PFSK-1 (cell line): ENCODE results near the gene DLX1.

Experiments used
- POLR2AphosphoS5 ChIP-seq: IDR thresholded peaks from 2 replicates; pipeline ENCODE4 v1.6.1; 2012; ENCODE audit warnings: low read depth, mild to moderate bottlenecking, control low read depth, low read length, moderate library complexity
- SIN3A ChIP-seq: IDR thresholded peaks from 2 replicates; pipeline ENCODE4 v1.6.1; 2012; ENCODE audit warnings: mild to moderate bottlenecking, low read length, moderate library complexity, borderline replicate concordance; ENCODE audit not compliant: insufficient read depth
- TAF1 ChIP-seq: IDR thresholded peaks from 2 replicates; pipeline ENCODE4 v1.6.1; 2012; ENCODE audit warnings: low read length, control low read depth, borderline replicate concordance; ENCODE audit not compliant: insufficient read depth
- TF ChIP-seq, protein P1 (sequence below), 2 experiments: IDR thresholded peaks; 2 replicates each; pipeline versions ENCODE4 v1.6.1 to v1.8.0; 2011 to 2012; ENCODE audit warnings: low read depth in 2 of 2, low read length in 2 of 2, control low read depth in 1 of 2, inconsistent platforms in 1 of 2, mild to moderate bottlenecking in 1 of 2, moderate library complexity in 1 of 2; ENCODE audit not compliant: insufficient read depth in 1 of 2

DNA sequence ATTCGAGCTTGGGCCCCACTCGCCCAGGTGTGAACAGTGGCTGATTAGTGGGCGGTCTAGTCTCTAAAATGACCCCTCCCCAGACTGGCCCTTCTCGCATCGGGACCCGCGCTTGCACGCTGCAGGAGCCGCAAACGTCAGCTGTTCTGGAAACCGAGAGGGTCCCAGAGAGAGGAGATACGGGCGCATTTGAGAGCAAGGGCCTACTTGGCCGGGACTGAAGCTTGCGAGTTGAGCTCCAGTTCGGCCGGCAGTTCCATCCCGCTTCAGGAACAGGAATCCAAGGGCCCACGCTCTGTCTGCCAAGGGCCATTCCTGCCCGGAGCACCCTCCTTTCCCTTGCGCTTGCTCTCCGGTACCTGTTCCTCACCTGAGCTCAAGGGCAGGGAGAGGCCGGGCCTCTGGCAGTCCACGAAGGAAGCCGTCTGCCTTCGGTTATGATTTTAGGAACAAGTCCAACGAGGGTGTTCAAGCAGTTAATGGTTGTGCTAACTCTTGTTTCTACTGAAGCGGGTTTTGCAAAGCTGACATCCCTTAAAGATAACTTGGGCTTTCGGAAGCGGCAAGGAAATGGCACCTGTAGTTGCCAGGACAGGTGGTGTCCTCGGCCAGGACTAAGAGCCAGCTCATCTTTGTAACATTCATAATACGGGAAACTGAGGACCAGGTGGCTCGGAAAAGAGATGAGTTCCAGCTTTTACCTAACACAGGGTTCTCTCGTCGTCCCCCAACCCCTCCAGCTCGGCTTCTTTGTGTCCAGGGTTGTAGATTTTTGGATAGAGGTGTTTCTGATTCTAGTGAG lies 3.9 kb upstream of the DLX1 start:
- no peak for TF ChIP-seq POLR2AphosphoS5
- no peak for TF ChIP-seq SIN3A
- TF ChIP-seq TAF1 = no peak
- TF ChIP-seq, protein P1, sequence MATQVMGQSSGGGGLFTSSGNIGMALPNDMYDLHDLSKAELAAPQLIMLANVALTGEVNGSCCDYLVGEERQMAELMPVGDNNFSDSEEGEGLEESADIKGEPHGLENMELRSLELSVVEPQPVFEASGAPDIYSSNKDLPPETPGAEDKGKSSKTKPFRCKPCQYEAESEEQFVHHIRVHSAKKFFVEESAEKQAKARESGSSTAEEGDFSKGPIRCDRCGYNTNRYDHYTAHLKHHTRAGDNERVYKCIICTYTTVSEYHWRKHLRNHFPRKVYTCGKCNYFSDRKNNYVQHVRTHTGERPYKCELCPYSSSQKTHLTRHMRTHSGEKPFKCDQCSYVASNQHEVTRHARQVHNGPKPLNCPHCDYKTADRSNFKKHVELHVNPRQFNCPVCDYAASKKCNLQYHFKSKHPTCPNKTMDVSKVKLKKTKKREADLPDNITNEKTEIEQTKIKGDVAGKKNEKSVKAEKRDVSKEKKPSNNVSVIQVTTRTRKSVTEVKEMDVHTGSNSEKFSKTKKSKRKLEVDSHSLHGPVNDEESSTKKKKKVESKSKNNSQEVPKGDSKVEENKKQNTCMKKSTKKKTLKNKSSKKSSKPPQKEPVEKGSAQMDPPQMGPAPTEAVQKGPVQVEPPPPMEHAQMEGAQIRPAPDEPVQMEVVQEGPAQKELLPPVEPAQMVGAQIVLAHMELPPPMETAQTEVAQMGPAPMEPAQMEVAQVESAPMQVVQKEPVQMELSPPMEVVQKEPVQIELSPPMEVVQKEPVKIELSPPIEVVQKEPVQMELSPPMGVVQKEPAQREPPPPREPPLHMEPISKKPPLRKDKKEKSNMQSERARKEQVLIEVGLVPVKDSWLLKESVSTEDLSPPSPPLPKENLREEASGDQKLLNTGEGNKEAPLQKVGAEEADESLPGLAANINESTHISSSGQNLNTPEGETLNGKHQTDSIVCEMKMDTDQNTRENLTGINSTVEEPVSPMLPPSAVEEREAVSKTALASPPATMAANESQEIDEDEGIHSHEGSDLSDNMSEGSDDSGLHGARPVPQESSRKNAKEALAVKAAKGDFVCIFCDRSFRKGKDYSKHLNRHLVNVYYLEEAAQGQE (IDR thresholded peaks at IDR 0.05; ENCODE audit: insufficient read depth in 1 of 2, low read depth in 2 of 2, low read length in 2 of 2) = no peak
